COLO668 (cell line): ENCODE results near the gene SLX4IP.

ENCODE experiments used
- DNase-seq: peaks from one replicate; lab custom pipeline; 2025; ENCODE audit not compliant: unreplicated experiment; lab: John Stamatoyannopoulos, UW

Gene SLX4IP

GRCh38 chr20:10428008-10428407, 7.1 kb upstream of the SLX4IP start:
- DNase-seq, result no peak

GRCh38 chr20:10429443-10429981, 5.6 kb upstream of the SLX4IP start:
- no peak for DNase-seq

- DNase-seq, result no peak
Measured at GRCh38 chr20:10430000-10430466, 5.1 kb upstream of the SLX4IP start.

GRCh38 chr20:10430704-10431103, 4.4 kb upstream of the SLX4IP start:
- DNase-seq, result no peak

GRCh38 chr20:10432079-10432478, 3.0 kb upstream of the SLX4IP start:
- no peak for DNase-seq

GRCh38 chr20:10433014-10433622, 2.0 kb upstream of the SLX4IP start:
- DNase-seq, result no peak

GRCh38 chr20:10433623-10434466, 1.3 kb upstream of the SLX4IP start, which contains the start of gene MKKS:
MKKS (minus strand) TSS chr20:10434222; CDS start chr20:10413514, 20,708 bp downstream.
- peak; percentile 95 for DNase-seq

GRCh38 chr20:10434467-10434831, 656 bp upstream of the SLX4IP start:
- DNase-seq, result peak; percentile 95

GRCh38 chr20:10436053-10436699, 1.1 kb downstream of the SLX4IP start:
- no peak for DNase-seq

- DNase-seq, result no peak
Measured at GRCh38 chr20:10438217-10438616, 3.1 kb downstream of the SLX4IP start.

- DNase-seq, result no peak
Measured at GRCh38 chr20:10443936-10444335, 8.8 kb downstream of the SLX4IP start.

- no peak for DNase-seq
Measured at GRCh38 chr20:10445758-10446157, 10.7 kb downstream of the SLX4IP start.

GRCh38 chr20:10447028-10447427, 11.9 kb downstream of the SLX4IP start:
- peak; percentile 49 for DNase-seq

- no peak for DNase-seq
Measured at GRCh38 chr20:10448270-10449156, 13.4 kb downstream of the SLX4IP start.

GRCh38 chr20:10449270-10449669, 14.2 kb downstream of the SLX4IP start:
- DNase-seq, result no peak

- DNase-seq, result peak; percentile 36
Measured at GRCh38 chr20:10453241-10453640, 18.1 kb downstream of the SLX4IP start.

GRCh38 chr20:10454151-10454750, 19.1 kb downstream of the SLX4IP start:
- no peak for DNase-seq

GRCh38 chr20:10461495-10461894, 26.4 kb downstream of the SLX4IP start:
- no peak for DNase-seq

- no peak for DNase-seq
Measured at GRCh38 chr20:10462516-10462915, 27.4 kb downstream of the SLX4IP start.

GRCh38 chr20:10463622-10464021, 28.5 kb downstream of the SLX4IP start:
- no peak for DNase-seq
